G401.6 (cell line): ENCODE measurements around the gene PTGES3L.
"Not testable (repeated sequence)": the region's sequence is repeated elsewhere in the genome, so short reads cannot be mapped to it uniquely, and the experiment has no call there.

Experiments used
- FAIRE-seq: peaks from 2 replicates; lab custom pipeline; 2012; peaks lifted over from hg19 to GRCh38; lab: Jason Lieb, UNC

Gene PTGES3L

GRCh38 chr17:42980274-42980765 is 440 bp upstream of the PTGES3L start, which contains the start of gene RUNDC1:
Gene RUNDC1, plus strand, starts transcription at chr17:42980565. Its CDS starts 12 bp downstream, at chr17:42980577.
- FAIRE-seq, result no peak

- not testable (repeated sequence) for FAIRE-seq
These were observed 4.2 kb downstream of the PTGES3L start for GRCh38 chr17:42975701-42976100.

- FAIRE-seq, result no peak
These were observed 4.6 kb downstream of the PTGES3L start for GRCh38 chr17:42975265-42975664.

GRCh38 chr17:42973323-42973722 is 6.6 kb downstream of the PTGES3L start:
- not testable (repeated sequence) for FAIRE-seq

GRCh38 chr17:42971589-42971988 is 8.3 kb downstream of the PTGES3L start:
- no peak for FAIRE-seq

GRCh38 chr17:42969001-42969581 is 10.8 kb downstream of the PTGES3L start:
- FAIRE-seq, result no peak

- FAIRE-seq, result no peak
These were observed 12.0 kb downstream of the PTGES3L start for GRCh38 chr17:42967925-42968324.

GRCh38 chr17:42964161-42964932 is 15.5 kb downstream of the PTGES3L start, which contains the start of gene AARSD1:
Gene AARSD1, minus strand, starts transcription at chr17:42964454. Its CDS starts 14 bp downstream, at chr17:42964440.
- peak; percentile 84 for FAIRE-seq

- no peak for FAIRE-seq
These were observed 26.2 kb downstream of the PTGES3L start for GRCh38 chr17:42953669-42954068.

GRCh38 chr17:42950044-42950783 is 29.7 kb downstream of the PTGES3L start:
- no peak for FAIRE-seq

- no peak for FAIRE-seq
These were observed 33.1 kb downstream of the PTGES3L start for GRCh38 chr17:42946812-42947211.

- FAIRE-seq, result no peak
These were observed 35.7 kb downstream of the PTGES3L start for GRCh38 chr17:42944211-42944610.

GRCh38 chr17:42937712-42938596 is 41.9 kb downstream of the PTGES3L start:
- peak; percentile 84 for FAIRE-seq

GRCh38 chr17:42929497-42929844 is 50.4 kb downstream of the PTGES3L start:
- no peak for FAIRE-seq

GRCh38 chr17:42928714-42929496 is 51.0 kb downstream of the PTGES3L start:
- FAIRE-seq, result peak; percentile 92

- no peak for FAIRE-seq
These were observed 55.0 kb downstream of the PTGES3L start for GRCh38 chr17:42924891-42925290.

- not testable (repeated sequence) for FAIRE-seq
These were observed 56.4 kb downstream of the PTGES3L start for GRCh38 chr17:42923472-42923871.

GRCh38 chr17:42922294-42922693 is 57.6 kb downstream of the PTGES3L start:
- no peak for FAIRE-seq

GRCh38 chr17:42920922-42921321 is 59.0 kb downstream of the PTGES3L start:
- no peak for FAIRE-seq

- FAIRE-seq, result no peak
These were observed 59.6 kb downstream of the PTGES3L start for GRCh38 chr17:42920106-42920900.
